ENCODE measurements around the gene TNNI2.
A peak's percentile ranks its signal among the peaks of the same experiment; 100 is the strongest.

Gene TNNI2

DNA sequence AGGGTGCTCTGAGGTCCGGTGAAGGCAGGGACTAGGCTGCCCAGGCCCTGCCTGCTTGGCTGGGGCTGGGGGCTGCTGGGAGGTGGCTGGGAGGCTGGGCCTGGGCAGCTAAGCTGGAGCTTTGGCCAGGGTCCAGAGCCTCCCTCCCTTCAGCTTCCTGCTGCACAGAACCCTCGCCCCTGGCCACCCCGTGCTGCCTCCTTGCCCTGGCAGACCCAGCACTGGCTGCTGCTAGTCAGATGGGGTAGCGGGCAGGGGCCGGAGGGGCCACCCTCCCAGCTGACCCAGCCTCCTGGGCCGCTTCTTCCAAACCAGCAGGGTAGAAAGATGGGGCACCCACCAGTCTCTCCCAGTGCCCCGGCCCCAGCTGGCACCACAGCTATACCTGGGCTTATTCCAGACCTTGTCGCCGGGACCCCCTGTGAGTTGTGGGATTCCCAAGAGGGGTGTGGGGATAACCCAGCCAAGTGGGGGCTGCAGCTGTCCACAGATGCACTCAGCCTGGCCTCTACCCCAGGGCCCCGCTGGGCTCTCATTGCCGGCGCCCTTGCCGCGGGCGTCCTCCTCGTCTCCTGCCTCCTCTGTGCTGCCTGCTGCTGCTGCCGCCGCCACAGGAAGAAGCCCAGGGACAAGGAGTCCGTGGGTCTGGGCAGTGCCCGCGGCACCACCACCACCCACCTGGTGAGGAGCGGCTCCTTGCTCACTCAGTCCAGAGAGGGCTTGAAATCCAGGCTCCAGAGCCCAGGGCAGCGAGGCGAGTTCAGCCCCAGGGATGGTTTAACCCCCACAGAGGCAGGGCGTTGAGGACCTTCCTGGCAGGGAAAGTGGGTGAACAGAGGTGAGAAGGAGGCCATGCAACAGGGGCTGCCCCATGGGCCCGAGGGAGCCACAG is 3.8 kb upstream of the TNNI2 start, which contains the start of gene SYT8:
TSS of gene SYT8 (plus strand) at position 212 of the 892 bp plus-strand sequence. CDS start at position 328, 116 bp downstream.
- DNase-seq, result peak; percentile 47

- DNase-seq, result no peak
Observed at GRCh38 chr11:1835671-1836010, 3.1 kb upstream of the TNNI2 start.

DNA sequence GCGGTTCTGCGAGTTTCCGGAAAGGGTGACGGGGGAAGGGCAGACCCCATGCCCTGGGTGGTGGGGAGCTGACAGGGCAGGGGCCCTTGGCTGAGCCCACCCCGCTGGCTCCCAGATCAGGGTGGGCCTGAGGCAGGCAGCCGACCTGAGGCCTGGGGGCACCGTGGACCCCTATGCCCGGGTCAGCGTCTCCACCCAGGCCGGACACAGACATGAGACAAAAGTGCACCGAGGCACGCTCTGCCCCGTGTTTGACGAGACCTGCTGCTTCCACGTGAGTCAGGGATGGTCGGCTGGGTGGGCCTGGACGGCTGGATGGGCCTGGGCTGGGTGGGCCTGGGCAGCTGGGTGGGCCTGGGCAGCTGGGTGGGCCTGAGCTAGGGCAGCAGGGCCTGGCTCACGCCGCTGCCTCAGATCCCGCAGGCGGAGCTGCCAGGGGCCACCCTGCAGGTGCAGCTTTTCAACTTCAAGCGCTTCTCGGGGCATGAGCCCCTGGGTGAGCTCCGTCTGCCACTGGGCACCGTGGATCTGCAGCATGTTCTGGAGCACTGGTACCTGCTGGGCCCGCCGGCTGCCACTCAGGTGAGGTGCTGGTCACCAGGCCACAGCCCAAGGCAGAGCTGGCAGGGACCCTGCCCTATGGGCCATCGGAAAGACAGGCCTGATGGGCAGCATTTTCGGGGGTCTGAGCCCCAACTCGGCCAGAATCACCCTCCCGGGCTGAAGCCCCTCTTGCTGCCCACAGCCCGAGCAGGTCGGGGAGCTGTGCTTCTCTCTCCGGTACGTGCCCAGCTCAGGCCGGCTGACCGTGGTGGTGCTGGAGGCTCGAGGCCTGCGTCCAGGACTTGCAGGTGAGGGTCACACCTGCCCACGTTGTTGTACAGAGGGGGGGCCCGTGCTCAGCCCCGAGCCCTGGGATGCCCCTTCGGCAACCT is 2.5 kb upstream of the TNNI2 start:
- DNase-seq, result no peak

DNA sequence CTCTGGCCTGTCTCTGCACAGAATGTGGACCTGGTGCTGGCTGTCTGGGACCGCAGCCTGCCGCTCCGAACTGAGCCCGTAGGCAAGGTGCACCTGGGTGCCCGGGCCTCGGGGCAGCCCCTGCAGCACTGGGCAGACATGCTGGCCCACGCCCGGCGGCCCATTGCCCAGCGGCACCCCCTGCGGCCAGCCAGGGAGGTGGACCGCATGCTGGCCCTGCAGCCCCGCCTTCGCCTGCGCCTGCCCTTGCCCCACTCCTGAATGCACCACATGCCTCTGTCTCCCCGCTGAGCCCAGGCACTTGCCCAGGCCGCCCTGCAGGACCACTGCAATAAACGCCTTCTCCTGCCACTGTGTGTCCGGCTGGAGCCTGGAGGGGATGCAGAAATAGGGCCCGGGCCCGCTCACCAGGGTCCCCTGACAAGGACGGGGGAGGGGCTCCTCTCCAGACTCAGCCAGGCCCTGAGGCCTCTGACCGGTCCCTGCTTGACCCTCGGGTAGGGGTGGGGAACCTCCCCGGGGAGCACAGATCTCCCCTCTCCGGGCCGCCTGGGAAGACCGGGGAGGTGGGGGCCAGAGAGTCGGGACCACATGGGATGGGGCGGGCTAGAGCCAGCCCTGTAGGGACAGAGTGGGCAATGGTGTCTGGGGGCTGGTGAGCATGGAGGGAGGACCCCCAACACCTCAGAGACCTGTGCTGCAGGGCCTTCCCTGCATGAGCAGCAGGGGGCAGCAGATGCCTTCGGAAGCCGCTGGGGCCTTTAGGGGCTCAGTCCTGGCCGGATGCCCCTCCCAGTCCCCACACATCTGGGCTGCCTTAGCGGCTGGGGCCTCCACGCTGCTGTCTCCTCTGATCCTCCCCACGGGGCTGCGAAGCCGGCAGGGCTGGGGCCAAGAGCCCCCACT is 1.4 kb upstream of the TNNI2 start:
- DNase-seq, result peak; percentile 67

DNA sequence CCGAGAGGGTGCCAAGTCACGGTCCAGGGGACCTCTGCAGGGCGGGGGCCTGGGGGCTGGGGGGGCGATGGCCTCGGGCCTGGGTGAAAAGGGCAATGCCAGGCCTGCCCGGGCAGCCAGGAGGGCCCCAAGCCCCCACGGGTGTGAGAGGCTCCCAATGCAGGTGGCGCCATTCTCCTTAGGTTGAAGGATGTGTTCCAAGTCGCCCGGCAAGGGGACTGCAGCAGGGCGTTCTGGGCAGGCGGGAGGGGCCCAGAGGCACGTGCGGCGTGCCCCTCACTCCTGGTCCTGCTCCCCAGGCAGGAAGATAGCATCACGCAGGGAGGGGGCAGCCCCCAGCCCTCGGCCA is 730 bp upstream of the TNNI2 start:
- DNase-seq, result no peak

GRCh38 chr11:1839204-1839923 is 583 bp downstream of the TNNI2 start:
- no peak for DNase-seq

- DNase-seq, result no peak
Observed at GRCh38 chr11:1839924-1840779, 1.4 kb downstream of the TNNI2 start.

GRCh38 chr11:1840780-1841480 is 2.1 kb downstream of the TNNI2 start:
- DNase-seq, result no peak

GRCh38 chr11:1841511-1842148 is 2.8 kb downstream of the TNNI2 start:
- DNase-seq, result no peak

DNA sequence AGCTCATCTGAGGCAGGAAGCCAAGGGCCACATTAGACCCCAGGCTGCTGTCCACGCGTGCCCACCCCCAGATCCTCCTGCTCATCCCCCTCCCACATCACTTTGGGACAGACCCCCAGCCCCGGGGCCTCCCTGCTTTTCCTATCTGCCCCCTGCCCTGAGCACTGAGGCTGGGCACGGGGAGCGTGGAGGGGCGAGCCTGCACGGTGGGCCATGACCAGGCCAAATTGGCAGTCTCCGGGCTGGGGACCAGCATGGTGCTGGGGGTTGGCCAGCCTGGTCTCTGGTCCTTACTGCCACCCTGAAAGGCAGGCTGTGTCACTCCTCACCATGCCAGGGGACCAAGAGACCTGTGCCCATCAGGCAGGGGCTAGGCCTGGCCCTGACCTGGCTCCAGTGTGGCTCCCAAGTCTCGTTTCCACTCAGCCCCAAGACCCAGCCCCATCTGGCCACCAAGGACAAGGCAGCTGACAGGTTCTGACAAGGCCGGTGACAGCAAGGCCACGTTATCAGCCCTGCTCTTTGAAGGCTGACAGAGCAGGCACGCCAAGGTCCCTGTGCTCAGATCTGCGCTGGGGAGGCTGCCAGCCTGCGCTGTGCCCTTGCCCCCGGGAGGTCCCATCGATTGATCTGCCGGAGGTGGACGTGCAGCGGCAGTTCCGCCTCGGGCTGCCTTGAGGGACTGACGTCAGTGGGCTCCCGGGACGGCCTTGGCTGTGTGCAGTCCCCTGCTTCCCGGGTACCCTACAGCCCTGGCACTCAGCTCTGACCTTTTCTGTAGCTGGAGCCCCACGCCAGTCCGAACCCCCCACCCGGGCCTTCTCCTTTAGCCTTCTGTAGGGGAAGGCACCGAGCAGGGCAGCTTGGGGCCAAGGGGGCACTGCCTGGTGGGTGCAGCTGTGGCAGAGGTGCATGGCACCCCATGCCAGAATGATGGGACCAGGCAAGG is 3.6 kb downstream of the TNNI2 start:
- no peak for DNase-seq

DNA sequence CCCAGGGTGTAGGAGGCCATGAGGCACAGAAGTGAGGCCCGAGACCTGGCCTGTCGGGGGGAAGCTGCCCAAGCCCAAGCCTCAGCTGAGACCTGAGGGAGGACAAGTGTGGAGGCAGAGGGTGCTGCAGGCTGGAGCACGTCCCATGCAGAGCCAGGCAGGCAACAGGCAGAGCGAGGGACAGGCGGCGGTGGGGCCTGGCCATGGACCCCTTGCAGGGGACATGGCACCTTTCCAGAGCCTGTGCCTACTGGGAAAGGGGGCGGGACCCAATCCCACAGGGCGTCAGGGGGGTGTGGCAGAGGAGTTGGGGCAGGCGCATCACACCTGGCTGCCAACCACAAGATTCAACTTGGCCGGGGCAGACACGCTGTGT is 4.3 kb downstream of the TNNI2 start:
- DNase-seq, result no peak

- no peak for DNase-seq
Observed at GRCh38 chr11:1843796-1844195, 5.0 kb downstream of the TNNI2 start.

- no peak for DNase-seq
Observed at GRCh38 chr11:1844221-1845094, 5.7 kb downstream of the TNNI2 start.

GRCh38 chr11:1845095-1845429 is 6.3 kb downstream of the TNNI2 start:
- no peak for DNase-seq

DNA sequence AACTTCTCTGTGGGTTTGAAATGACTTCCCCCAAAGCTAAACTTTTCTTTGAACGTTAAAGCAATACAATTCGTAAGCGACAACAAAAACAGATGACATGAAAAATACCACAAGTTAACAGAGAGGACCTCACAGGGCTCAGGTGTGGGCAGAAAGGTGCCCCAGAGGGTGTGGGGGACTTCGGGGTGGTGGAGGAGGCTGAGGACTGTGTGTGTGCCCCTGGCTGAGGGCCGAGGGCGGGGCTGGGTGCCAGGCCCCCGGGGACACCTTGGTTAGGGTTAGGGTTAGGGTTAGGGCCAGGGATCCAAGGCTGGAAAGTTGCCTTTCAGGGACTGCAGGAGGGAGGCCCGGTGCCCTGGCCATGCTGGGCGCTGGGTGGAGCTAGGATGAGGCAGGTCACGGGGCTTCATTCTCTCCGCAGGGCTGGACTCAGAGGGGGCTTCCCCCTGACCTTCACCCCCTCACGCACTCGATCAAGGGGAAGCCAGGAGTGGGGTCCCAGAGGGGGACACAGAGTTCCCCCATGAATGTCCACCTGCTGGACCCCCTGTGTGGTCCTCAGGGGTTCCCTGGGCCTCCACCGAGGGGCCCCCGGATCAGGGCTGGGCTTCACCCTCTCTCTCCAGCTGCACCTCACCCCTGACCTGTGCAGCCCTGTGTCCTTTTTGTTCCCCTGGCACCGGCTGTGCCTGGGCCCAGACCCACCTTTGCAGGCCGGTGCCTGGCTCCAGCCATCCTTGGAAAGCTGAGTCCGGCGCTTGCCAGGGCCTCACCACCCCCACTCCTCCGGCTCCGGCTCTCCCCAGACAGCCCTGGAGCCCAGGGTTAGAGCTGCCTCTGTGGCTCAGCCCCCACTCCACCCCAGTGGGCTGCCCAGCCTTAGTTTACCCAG is 7.0 kb downstream of the TNNI2 start:
- DNase-seq, result no peak

DNA sequence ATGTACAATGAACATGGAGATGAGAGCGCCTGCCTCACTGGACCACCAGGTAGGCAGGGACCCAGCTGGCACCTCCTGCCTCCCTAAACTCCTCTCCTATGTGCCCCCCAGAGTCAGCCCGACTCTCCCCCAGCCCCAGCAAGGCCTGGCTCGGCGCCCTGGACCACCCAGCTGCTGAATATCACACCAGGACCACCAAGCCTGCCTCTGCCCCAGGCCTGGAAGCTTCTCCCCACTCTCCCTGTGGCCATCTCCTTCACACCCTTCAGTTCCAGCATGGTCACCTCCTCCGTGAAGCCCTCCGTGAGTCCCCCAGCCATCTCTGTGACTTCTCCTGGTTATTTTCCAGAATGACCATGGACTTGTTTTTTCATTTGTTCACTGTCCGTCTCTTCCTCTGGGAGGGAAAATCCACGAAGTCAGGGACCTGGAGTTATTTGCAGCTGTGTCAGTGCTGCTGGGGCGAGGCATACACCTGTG is 7.7 kb downstream of the TNNI2 start:
- DNase-seq, result no peak

All from NCI-H69 (cell line).